ENCODE measurements around the gene CHID1.
A peak's percentile ranks its signal among the peaks of the same experiment; 100 is the strongest.

Gene CHID1

GRCh38 chr11:829176-829846, 81.3 kb downstream of the CHID1 start:
- TF ChIP-seq CTCF (IDR thresholded peaks at IDR 0.05; ENCODE audit: control insufficient read depth, extremely low read depth, insufficient read depth) = no peak
- H3K4me3 ChIP-seq (ENCODE audit: low read depth, low read length) = no peak overlapping the region
- no peak for DNase-seq (ENCODE audit: low read depth)

- no peak overlapping the region for H3K4me3 ChIP-seq (ENCODE audit: low read depth, low read length)
- DNase-seq (ENCODE audit: low read depth) = no peak
- TF ChIP-seq CTCF (IDR thresholded peaks at IDR 0.05; ENCODE audit: control insufficient read depth, extremely low read depth, insufficient read depth) = no peak
Observed at GRCh38 chr11:828506-829175, 82.0 kb downstream of the CHID1 start.

- TF ChIP-seq CTCF (IDR thresholded peaks at IDR 0.05; ENCODE audit: control insufficient read depth, extremely low read depth, insufficient read depth) = no peak
- DNase-seq (ENCODE audit: low read depth) = no peak
- H3K4me3 ChIP-seq (ENCODE audit: low read depth, low read length) = peak within 1 kb of the TSS; percentile 61
Observed at GRCh38 chr11:827897-828192, 82.8 kb downstream of the CHID1 start, which contains the start of gene CRACR2B. CRACR2B (plus strand) TSS chr11:827919; CDS start chr11:828608, 689 bp downstream.

- DNase-seq (ENCODE audit: low read depth) = no peak
- H3K4me3 ChIP-seq (ENCODE audit: low read depth, low read length) = peak overlapping the region; percentile 61
- TF ChIP-seq CTCF (IDR thresholded peaks at IDR 0.05; ENCODE audit: control insufficient read depth, extremely low read depth, insufficient read depth) = no peak
Observed at GRCh38 chr11:827146-827896, 83.3 kb downstream of the CHID1 start.

- TF ChIP-seq CTCF (IDR thresholded peaks at IDR 0.05; ENCODE audit: control insufficient read depth, extremely low read depth, insufficient read depth) = no peak
- DNase-seq (ENCODE audit: low read depth) = no peak
- H3K4me3 ChIP-seq (ENCODE audit: low read depth, low read length) = peak overlapping the region; percentile 61
Observed at GRCh38 chr11:826836-827145, 83.8 kb downstream of the CHID1 start.

- TF ChIP-seq CTCF (IDR thresholded peaks at IDR 0.05; ENCODE audit: control insufficient read depth, extremely low read depth, insufficient read depth) = no peak
- DNase-seq (ENCODE audit: low read depth) = no peak
- H3K4me3 ChIP-seq (ENCODE audit: low read depth, low read length) = peak overlapping the region; percentile 61
Observed at GRCh38 chr11:826227-826621, 84.4 kb downstream of the CHID1 start.

Measured in LNCaP clone FGC (cell line).